ENCODE measurements around the gene RUNX1. TPM values are rescaled to one million over a fixed set of nuclear protein-coding genes. Genes with fewer than 3 reads are reported as not detected.

RUNX1 gene
- polyA plus RNA-seq, 1 of the 3 experiments (the other 2 are of a cell fraction): 17.1 TPM

DNA sequence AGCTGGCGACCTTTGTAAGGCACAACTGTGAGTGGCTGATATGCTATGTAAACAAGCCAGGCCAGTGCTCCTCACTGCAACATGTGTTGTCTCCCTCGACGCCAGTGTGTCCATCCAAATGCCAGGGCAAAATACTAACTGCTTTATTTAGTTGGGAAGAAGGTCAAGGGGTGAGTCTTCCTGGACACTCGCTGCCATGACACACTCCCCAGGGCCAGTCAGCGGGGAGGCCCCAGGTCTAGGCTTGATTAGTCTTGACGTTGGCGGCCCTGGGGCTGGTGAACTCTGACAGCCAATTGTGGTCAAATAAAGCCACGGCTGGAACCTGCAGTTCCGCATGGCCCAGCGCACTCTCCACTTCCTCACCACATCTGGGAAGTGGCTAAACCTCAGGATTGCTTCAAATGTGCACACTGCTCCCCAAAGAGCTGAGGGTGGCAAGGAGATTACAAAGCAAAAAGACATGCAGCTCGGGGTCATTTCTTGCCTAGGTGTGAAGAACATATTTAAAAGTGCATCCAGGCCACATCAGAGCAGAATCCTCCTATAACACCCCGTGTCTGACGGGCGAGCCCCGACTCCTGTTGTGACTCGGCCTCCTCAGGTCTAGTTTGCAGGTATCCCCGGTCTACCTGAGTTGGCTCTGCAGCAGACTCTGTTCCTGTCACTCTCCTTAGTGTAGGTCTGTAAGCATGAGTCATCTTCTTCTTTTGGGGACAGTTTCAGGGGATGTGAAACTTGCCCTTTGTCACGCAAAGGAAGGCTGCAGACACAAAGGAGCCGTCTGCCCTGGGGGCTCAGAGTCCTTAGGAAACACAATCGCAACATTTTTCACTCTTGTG lies 183.5 kb downstream of the RUNX1 start:
- POLR2A ChIA-PET: no interaction called here
- Histone ChIP-seq H3K27me3 (ENCODE audit: insufficient read depth) (no peaks in the 10 kb centered on the region), H3K4me1 (ENCODE audit: control insufficient read depth in 1 of 2, insufficient read depth in 2 of 2, low read depth in 1 of 2, low read length in 1 of 2) (peaks cover 0 to 14% of the 10 kb centered on the region in 2 experiments; a peak in 1 of 4 replicates), H4K20me1 (ENCODE audit: insufficient read depth) (peaks cover 93% of the 10 kb centered on the region), H3K4me2 (no peak overlapping the region), H2AFZ (ENCODE audit: low read depth) (no peak overlapping the region), H3K9ac (no peak overlapping the region), H3K36me3 (replicated peaks in 1 of 2; ENCODE audit: control insufficient read depth in 1 of 2, insufficient read depth in 2 of 2, low read length in 1 of 2) (peaks cover 58 to 76% of the 10 kb centered on the region in 2 experiments), H3K9me2 (no peaks in the 10 kb centered on the region), H3K9me3 (no peaks in the 10 kb centered on the region), H3F3A (replicated peaks; ENCODE audit: insufficient read depth) (no peaks in the 10 kb centered on the region), H3K79me2 (ENCODE audit: insufficient read depth) (peaks cover 93% of the 10 kb centered on the region), H3K27ac (ENCODE audit: low read depth in 2 of 2, low read length in 1 of 2) (no peak overlapping the region), H3K4me3 (ENCODE audit: low read depth in 2 of 2, low read length in 1 of 2) (no peak overlapping the region)
- no peak for DNase-seq
- CTCF ChIA-PET: no interaction called here
- TF ChIP-seq EZH2phosphoT487 (IDR thresholded peaks at IDR 0.05; ENCODE audit: borderline replicate concordance, low read depth): no peak
- TF ChIP-seq ELF1 (IDR thresholded peaks at IDR 0.05): no peak
- no peak for TF ChIP-seq FOSL2 (IDR thresholded peaks at IDR 0.05; ENCODE audit: borderline replicate concordance, low read depth)
- TF ChIP-seq, protein P1, sequence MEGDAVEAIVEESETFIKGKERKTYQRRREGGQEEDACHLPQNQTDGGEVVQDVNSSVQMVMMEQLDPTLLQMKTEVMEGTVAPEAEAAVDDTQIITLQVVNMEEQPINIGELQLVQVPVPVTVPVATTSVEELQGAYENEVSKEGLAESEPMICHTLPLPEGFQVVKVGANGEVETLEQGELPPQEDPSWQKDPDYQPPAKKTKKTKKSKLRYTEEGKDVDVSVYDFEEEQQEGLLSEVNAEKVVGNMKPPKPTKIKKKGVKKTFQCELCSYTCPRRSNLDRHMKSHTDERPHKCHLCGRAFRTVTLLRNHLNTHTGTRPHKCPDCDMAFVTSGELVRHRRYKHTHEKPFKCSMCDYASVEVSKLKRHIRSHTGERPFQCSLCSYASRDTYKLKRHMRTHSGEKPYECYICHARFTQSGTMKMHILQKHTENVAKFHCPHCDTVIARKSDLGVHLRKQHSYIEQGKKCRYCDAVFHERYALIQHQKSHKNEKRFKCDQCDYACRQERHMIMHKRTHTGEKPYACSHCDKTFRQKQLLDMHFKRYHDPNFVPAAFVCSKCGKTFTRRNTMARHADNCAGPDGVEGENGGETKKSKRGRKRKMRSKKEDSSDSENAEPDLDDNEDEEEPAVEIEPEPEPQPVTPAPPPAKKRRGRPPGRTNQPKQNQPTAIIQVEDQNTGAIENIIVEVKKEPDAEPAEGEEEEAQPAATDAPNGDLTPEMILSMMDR (IDR thresholded peaks at IDR 0.05): no peak
- TF ChIP-seq FOXJ3 (CRISPR knock-in tag; IDR thresholded peaks at IDR 0.05): no peak
- no peak for TF ChIP-seq MEF2A (IDR thresholded peaks at IDR 0.05; ENCODE audit: borderline replicate concordance, low read depth)
- TF ChIP-seq RXRA (IDR thresholded peaks at IDR 0.05; ENCODE audit: borderline replicate concordance, low read depth): no peak
- TF ChIP-seq JUND (IDR thresholded peaks at IDR 0.05): no peak
- no peak for TF ChIP-seq YY1 (IDR thresholded peaks at IDR 0.05; ENCODE audit: low read depth)
- no peak for TF ChIP-seq TAF1 (IDR thresholded peaks at IDR 0.05; ENCODE audit: borderline replicate concordance, low read depth, low read length)
- no peak for TF ChIP-seq SIN3A (IDR thresholded peaks at IDR 0.05; ENCODE audit: borderline replicate concordance, low read depth, low read length)
- TF ChIP-seq, protein P2, sequence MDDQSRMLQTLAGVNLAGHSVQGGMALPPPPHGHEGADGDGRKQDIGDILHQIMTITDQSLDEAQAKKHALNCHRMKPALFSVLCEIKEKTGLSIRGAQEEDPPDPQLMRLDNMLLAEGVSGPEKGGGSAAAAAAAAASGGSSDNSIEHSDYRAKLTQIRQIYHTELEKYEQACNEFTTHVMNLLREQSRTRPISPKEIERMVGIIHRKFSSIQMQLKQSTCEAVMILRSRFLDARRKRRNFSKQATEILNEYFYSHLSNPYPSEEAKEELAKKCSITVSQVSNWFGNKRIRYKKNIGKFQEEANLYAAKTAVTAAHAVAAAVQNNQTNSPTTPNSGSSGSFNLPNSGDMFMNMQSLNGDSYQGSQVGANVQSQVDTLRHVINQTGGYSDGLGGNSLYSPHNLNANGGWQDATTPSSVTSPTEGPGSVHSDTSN (IDR thresholded peaks at IDR 0.05): no peak
- TF ChIP-seq, protein P3, sequence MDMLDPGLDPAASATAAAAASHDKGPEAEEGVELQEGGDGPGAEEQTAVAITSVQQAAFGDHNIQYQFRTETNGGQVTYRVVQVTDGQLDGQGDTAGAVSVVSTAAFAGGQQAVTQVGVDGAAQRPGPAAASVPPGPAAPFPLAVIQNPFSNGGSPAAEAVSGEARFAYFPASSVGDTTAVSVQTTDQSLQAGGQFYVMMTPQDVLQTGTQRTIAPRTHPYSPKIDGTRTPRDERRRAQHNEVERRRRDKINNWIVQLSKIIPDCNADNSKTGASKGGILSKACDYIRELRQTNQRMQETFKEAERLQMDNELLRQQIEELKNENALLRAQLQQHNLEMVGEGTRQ (IDR thresholded peaks at IDR 0.05; ENCODE audit: borderline replicate concordance, low read depth, low read length): no peak
- no peak for TF ChIP-seq GABPA (IDR thresholded peaks at IDR 0.05; ENCODE audit: low read depth)
- TF ChIP-seq TEAD4 (IDR thresholded peaks at IDR 0.05; ENCODE audit: borderline replicate concordance, insufficient read depth): no peak
- TF ChIP-seq FOXM1 (IDR thresholded peaks at IDR 0.05; ENCODE audit: low read depth): no peak
- TF ChIP-seq, protein P4, sequence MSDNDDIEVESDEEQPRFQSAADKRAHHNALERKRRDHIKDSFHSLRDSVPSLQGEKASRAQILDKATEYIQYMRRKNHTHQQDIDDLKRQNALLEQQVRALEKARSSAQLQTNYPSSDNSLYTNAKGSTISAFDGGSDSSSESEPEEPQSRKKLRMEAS (IDR thresholded peaks at IDR 0.05; ENCODE audit: low read depth): no peak
- no peak for TF ChIP-seq CHD2 (IDR thresholded peaks at IDR 0.05; ENCODE audit: low read length, partially characterized antibody)
- TF ChIP-seq NFIC (IDR thresholded peaks at IDR 0.05; ENCODE audit: borderline replicate concordance): no peak
- 92% methylated on average over 18 of the region's 20 CpGs for WGBS (ENCODE audit: low lambda C conversion rate)
